ENCODE data around the gene OPALIN. TPM values are rescaled to one million over a fixed set of nuclear protein-coding genes. Genes with fewer than 3 reads are reported as not detected.

Gene OPALIN
- total and polyA plus RNA-seq, 9 donors, result not detected

DNA sequence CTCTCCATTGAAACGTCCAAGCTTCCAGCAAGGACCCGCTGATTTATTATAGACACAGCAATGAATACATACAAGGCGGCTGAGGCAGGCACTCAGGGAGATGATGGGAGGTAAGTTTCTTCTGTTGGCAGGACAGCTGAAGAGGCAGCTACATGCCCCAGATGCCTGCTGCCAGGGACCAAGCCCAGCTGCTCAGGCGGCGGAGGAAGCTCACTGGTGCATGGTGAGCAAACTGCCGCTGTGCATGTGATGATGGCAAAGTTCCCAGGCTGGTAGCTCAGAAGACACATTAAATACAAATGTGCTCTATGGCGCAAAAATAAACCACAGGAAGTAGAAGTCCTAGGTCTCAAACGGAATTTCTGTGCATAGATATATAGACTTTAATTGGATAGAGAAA is 52.3 kb downstream of the OPALIN start:
- H3K27me3 ChIP-seq (ENCODE audit: control insufficient read depth, insufficient read depth, low read length), result peaks cover 3% of the 10 kb centered on the region
- 78% methylated on average over 5 of the region's 8 CpGs for WGBS (ENCODE audit: insufficient coverage)
- no peaks in the 10 kb centered on the region for H3K9me3 ChIP-seq (replicated peaks; ENCODE audit: control insufficient read depth, low read depth, low read length)
- no peak overlapping the region for H3K27ac ChIP-seq (ENCODE audit: low read length)
- no peaks in the 10 kb centered on the region for H3K36me3 ChIP-seq (ENCODE audit: control insufficient read depth, insufficient read depth, low read length)
- H3K4me1 ChIP-seq (ENCODE audit: control insufficient read depth, insufficient read depth, low read length), result no peaks in the 10 kb centered on the region
- peak; percentile 45 for DNase-seq
- H3K4me3 ChIP-seq (ENCODE audit: low read length), result no peak overlapping the region

DNA sequence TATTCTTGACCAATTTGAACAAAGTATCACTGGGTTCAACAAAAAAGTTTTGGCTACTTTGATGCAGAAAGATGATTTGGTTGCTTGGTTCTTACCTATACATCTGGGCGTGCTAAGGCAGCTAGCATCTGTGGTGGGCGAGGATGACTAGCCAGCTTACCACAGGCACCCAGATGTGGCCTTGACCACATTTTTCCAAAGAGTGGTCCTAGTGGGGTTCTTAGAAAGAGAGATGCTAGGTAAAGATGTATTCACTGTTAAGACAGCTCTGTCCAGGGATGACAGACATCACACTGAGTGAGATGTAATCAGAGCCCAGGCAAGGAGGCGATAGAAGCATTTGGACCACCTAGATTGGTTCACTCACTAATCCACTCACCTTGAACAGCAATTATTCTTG is 53.8 kb downstream of the OPALIN start:
- Histone ChIP-seq H3K36me3 (ENCODE audit: control insufficient read depth, insufficient read depth, low read length) (no peaks in the 10 kb centered on the region), H3K27me3 (ENCODE audit: control insufficient read depth, insufficient read depth, low read length) (peaks cover 6% of the 10 kb centered on the region), H3K9me3 (replicated peaks; ENCODE audit: control insufficient read depth, low read depth, low read length) (no peaks in the 10 kb centered on the region), H3K4me3 (ENCODE audit: low read length) (no peak overlapping the region), H3K4me1 (ENCODE audit: control insufficient read depth, insufficient read depth, low read length) (no peaks in the 10 kb centered on the region), H3K27ac (ENCODE audit: low read length) (no peak overlapping the region)
- no peak for DNase-seq
- WGBS (ENCODE audit: insufficient coverage), result no CpG with 5 or more reads among the region's 3 CpGs

DNA sequence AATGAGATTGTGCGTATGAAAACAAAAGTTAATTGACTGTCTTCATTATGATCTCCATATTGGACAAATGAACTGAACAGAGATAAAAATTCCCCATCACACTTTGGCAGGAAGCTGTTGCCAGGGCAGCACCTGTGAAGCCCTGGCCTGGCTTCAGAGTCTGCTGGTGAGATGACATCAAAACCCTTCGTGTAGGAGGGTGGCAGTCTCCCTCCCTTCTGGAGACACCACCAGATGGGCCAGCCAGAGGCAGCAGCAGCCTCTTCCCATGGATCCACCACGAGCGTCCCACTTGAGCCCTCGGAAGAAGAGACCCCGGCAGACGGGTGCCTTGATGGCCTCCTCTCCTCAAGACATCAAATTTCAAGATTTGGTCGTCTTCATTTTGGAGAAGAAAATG is 54.6 kb downstream of the OPALIN start, which contains the start of gene DNTT:
TSS of gene DNTT (plus strand) at position 205 of the 400 bp plus-strand sequence. CDS start at position 269, 64 bp downstream.
- DNase-seq, result no peak
- H3K27ac ChIP-seq (ENCODE audit: low read length), result no peak within 1 kb of the TSS
- H3K27me3 ChIP-seq (ENCODE audit: control insufficient read depth, insufficient read depth, low read length), result peaks cover 8% of the 10 kb centered on the region
- H3K4me1 ChIP-seq (ENCODE audit: control insufficient read depth, insufficient read depth, low read length), result no peaks in the 10 kb centered on the region
- 86% methylated on average over 7 of the region's 8 CpGs for WGBS (ENCODE audit: insufficient coverage)
- no peaks in the 10 kb centered on the region for H3K9me3 ChIP-seq (replicated peaks; ENCODE audit: control insufficient read depth, low read depth, low read length)
- H3K36me3 ChIP-seq (ENCODE audit: control insufficient read depth, insufficient read depth, low read length), result no peaks in the 10 kb centered on the region
- H3K4me3 ChIP-seq (ENCODE audit: low read length), result no peak within 1 kb of the TSS

DNA sequence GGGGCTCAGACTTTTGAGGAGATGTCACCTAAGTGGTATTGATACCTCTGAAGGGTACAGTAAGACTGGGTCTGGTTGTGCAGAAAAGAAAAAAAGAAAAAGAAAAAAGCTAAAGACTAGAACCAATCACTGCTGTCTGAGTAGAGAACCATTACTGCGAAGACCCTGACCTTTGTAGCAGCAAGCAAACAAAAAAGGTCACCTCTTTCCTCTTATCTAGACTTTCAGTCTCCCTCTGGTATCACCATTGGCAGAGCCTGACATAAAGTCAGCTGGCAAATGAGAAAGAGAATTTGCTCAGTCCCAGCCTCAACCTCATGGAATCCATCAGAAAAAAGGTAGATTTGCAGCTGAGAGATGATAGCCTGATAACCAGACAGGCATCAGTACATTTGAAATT is 57.2 kb downstream of the OPALIN start:
- no peak for DNase-seq
- Histone ChIP-seq H3K27ac (ENCODE audit: low read length) (no peak overlapping the region), H3K9me3 (replicated peaks; ENCODE audit: control insufficient read depth, low read depth, low read length) (no peaks in the 10 kb centered on the region), H3K27me3 (ENCODE audit: control insufficient read depth, insufficient read depth, low read length) (peaks cover 8% of the 10 kb centered on the region), H3K4me3 (ENCODE audit: low read length) (no peak overlapping the region), H3K36me3 (ENCODE audit: control insufficient read depth, insufficient read depth, low read length) (no peaks in the 10 kb centered on the region), H3K4me1 (ENCODE audit: control insufficient read depth, insufficient read depth, low read length) (no peaks in the 10 kb centered on the region)
- no CpG with 5 or more reads among the region's 1 CpG for WGBS (ENCODE audit: insufficient coverage)

DNA sequence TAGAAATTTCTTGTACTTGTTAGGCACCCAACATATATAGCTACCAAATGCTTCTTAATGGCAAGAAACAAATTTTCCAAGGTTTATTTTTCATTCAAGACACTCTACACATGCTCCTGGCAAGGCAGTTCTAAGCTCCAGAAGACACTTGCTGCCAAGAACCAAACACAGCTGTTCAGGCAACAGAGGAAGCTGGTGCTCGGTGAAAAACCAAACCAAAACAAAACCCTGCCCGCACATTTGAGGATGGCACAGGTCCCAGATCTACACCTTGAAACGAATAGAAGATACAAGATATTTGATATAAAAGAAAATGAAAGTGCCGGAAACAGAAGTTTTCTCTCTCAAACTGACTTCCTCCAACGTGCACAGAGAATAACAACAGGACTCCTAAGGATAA is 59.4 kb downstream of the OPALIN start:
- no CpG with 5 or more reads among the region's 5 CpGs for WGBS (ENCODE audit: insufficient coverage)
- peaks cover 8% of the 10 kb centered on the region for H3K27me3 ChIP-seq (ENCODE audit: control insufficient read depth, insufficient read depth, low read length)
- H3K36me3 ChIP-seq (ENCODE audit: control insufficient read depth, insufficient read depth, low read length), result no peaks in the 10 kb centered on the region
- no peak overlapping the region for H3K27ac ChIP-seq (ENCODE audit: low read length)
- H3K4me3 ChIP-seq (ENCODE audit: low read length), result no peak overlapping the region
- H3K9me3 ChIP-seq (replicated peaks; ENCODE audit: control insufficient read depth, low read depth, low read length), result no peaks in the 10 kb centered on the region
- H3K4me1 ChIP-seq (ENCODE audit: control insufficient read depth, insufficient read depth, low read length), result no peaks in the 10 kb centered on the region
- no peak for DNase-seq

DNA sequence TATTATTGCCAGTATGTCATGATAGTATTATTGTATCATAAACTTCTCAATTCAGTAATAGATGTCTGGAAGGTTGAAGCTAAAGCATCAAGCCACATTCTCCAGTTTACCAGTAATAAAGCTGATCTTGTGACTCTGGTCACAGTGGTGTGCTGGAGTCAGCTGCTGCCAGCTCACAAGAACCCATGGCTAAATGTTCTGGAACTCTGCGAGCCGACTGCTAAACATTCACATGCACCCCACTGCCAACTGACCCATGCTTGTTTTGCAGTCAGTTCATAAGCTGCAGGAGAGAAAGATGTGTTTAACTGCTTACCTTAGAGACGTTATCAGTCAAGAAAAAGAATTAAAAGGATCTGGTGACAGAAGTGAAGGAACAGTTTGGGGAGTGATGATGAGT is 60.4 kb downstream of the OPALIN start:
- Histone ChIP-seq H3K4me1 (ENCODE audit: control insufficient read depth, insufficient read depth, low read length) (no peaks in the 10 kb centered on the region), H3K36me3 (ENCODE audit: control insufficient read depth, insufficient read depth, low read length) (no peaks in the 10 kb centered on the region), H3K27ac (ENCODE audit: low read length) (no peak overlapping the region), H3K4me3 (ENCODE audit: low read length) (no peak overlapping the region), H3K27me3 (ENCODE audit: control insufficient read depth, insufficient read depth, low read length) (peaks cover 6% of the 10 kb centered on the region), H3K9me3 (replicated peaks; ENCODE audit: control insufficient read depth, low read depth, low read length) (no peaks in the 10 kb centered on the region)
- WGBS (ENCODE audit: insufficient coverage), result 69% methylated on average over 2 of the region's 3 CpGs
- DNase-seq, result no peak

DNA sequence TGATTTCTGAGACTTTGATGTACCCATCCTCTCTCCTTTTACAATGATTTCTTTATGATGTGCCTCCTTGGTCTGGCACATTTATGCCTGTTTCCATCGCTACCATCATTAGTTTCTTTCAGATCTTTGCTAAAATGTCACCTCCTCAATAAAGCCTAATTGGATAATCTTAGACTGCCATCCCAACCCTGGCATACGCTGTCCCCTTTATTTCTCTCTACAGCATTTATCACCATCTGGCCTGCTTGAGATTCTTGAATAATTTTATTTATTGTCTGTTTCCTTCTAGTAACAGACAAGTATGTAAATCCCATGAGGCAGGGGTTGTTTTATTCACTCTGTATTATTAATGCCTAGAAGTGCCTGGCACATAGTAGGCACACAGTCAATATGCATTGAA is 61.3 kb downstream of the OPALIN start:
- DNase-seq, result no peak
- Histone ChIP-seq H3K9me3 (replicated peaks; ENCODE audit: control insufficient read depth, low read depth, low read length) (no peaks in the 10 kb centered on the region), H3K27ac (ENCODE audit: low read length) (no peak overlapping the region), H3K27me3 (ENCODE audit: control insufficient read depth, insufficient read depth, low read length) (peaks cover 6% of the 10 kb centered on the region), H3K4me3 (ENCODE audit: low read length) (no peak overlapping the region), H3K36me3 (ENCODE audit: control insufficient read depth, insufficient read depth, low read length) (no peaks in the 10 kb centered on the region), H3K4me1 (ENCODE audit: control insufficient read depth, insufficient read depth, low read length) (no peaks in the 10 kb centered on the region)
- WGBS (ENCODE audit: insufficient coverage), result 55% methylated on average over 1 of the region's 2 CpGs

DNA sequence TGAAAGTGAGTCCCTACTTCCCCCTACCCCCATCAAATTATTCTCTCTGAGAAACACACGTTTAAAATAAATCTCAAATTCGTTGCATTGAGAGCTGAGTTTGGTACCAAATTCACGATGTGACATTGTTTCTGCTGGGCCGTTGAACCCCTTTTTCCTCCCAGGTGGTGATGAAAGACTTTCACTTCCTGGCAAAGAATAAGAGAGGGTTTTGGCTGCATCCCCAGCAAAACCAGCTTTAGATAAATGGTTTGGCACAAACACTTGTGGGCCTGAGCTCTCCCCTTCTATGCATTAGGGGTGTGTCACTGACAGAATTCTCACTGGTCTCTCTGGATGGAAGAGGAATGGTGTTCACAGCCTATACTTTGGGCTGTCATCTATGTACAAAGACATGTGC is 63.3 kb downstream of the OPALIN start:
- 80% methylated on average over 1 of the region's 4 CpGs for WGBS (ENCODE audit: insufficient coverage)
- DNase-seq, result no peak
- Histone ChIP-seq H3K4me3 (ENCODE audit: low read length) (no peak overlapping the region), H3K27me3 (ENCODE audit: control insufficient read depth, insufficient read depth, low read length) (peaks cover 3% of the 10 kb centered on the region), H3K9me3 (replicated peaks; ENCODE audit: control insufficient read depth, low read depth, low read length) (no peaks in the 10 kb centered on the region), H3K27ac (ENCODE audit: low read length) (no peak overlapping the region), H3K36me3 (ENCODE audit: control insufficient read depth, insufficient read depth, low read length) (no peaks in the 10 kb centered on the region), H3K4me1 (ENCODE audit: control insufficient read depth, insufficient read depth, low read length) (no peaks in the 10 kb centered on the region)

Other genes starting within 250 kb of the OPALIN start
- gene ZNF518A, start 228.7 kb downstream of the OPALIN start, total RNA-seq, result 25.8 TPM
- 10 to 100 TPM; 13.2 to 27.4 (median 16.5) TPM for gene ZNF518A, start 228.7 kb downstream of the OPALIN start, polyA plus RNA-seq (ENCODE audit: insufficient read depth in 1 of 8, insufficient read length in 8 of 8, low replicate concordance in 1 of 8)
- gene BLNK, start 87.4 kb downstream of the OPALIN start, total RNA-seq, result 1.2 TPM
- gene BLNK, start 87.4 kb downstream of the OPALIN start, polyA plus RNA-seq (ENCODE audit: insufficient read depth in 1 of 8, insufficient read length in 8 of 8, low replicate concordance in 1 of 8), result 1 to 10 TPM; 1.3 to 3.2 (median 1.6) TPM
- gene DNTT, start 54.6 kb downstream of the OPALIN start, total RNA-seq, result 0.09 TPM
- under 1 TPM in 7 of 8 donors, not detected in 1; 0.08 to 0.39 (median 0.20) TPM for gene DNTT, start 54.6 kb downstream of the OPALIN start, polyA plus RNA-seq (ENCODE audit: insufficient read depth in 1 of 8, insufficient read length in 8 of 8, low replicate concordance in 1 of 8)
- gene TLL2, start 154.9 kb upstream of the OPALIN start, total RNA-seq, result 0.71 TPM
- gene TLL2, start 154.9 kb upstream of the OPALIN start, polyA plus RNA-seq (ENCODE audit: insufficient read depth in 1 of 8, insufficient read length in 8 of 8, low replicate concordance in 1 of 8), result 1 to 10 TPM in 5 of 8 donors, under 1 TPM in 3; 0.53 to 1.8 (median 1.1) TPM
- 66.8 TPM for gene TM9SF3, start 228.0 kb upstream of the OPALIN start, total RNA-seq
- gene TM9SF3, start 228.0 kb upstream of the OPALIN start, polyA plus RNA-seq (ENCODE audit: insufficient read depth in 1 of 8, insufficient read length in 8 of 8, low replicate concordance in 1 of 8), result 100 to 1,000 TPM in 1 of 8 donors, 10 to 100 TPM in 7; 60.8 to 105 (median 78.0) TPM

Data from muscle of leg (tissue), 11 donors.